Measurements from ENCODE around the gene EIF6. TPM values are rescaled to one million over a fixed set of nuclear protein-coding genes. Genes with fewer than 3 reads are reported as not detected.
"Not testable (repeated sequence)": the region's sequence is repeated elsewhere in the genome, so short reads cannot be mapped to it uniquely, and the experiment has no call there.

EIF6 gene
- total RNA-seq, 1 experiment from 2014 or later = 155 TPM

DNA sequence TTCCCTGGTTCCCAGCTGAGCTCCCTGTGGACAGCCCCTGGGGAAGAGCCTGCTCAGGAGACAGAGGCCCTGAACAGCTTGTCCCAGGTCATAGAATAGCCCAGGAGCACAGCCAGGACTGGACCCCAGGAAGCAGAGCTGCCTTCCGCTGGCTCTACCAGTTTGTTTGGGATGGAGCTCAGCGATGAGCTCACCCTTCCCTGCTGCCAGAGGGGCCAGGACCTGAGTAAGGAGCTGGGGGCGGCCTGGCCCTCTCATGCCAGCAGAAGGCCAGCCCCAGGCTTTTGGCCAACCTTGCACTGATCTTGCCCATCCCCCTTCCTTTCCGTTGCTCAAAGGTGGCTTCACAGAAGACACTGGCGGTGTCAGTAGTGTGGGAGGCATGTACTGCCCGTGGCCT lies 24.1 kb downstream of the EIF6 start:
- H3K4me3 ChIP-seq = no peak overlapping the region
- H3K27ac ChIP-seq = no peak overlapping the region
- no peaks in the 10 kb centered on the region for H3K27me3 ChIP-seq (replicated peaks)
- H3K4me1 ChIP-seq (replicated peaks) = peaks cover 14% of the 10 kb centered on the region
- no peak for DNase-seq (ENCODE audit: low read depth in 1 of 2, low spot score in 2 of 2)
- no peaks in the 10 kb centered on the region for H3K9me3 ChIP-seq (replicated peaks)
- H3K36me3 ChIP-seq = peaks cover 7% of the 10 kb centered on the region

DNA sequence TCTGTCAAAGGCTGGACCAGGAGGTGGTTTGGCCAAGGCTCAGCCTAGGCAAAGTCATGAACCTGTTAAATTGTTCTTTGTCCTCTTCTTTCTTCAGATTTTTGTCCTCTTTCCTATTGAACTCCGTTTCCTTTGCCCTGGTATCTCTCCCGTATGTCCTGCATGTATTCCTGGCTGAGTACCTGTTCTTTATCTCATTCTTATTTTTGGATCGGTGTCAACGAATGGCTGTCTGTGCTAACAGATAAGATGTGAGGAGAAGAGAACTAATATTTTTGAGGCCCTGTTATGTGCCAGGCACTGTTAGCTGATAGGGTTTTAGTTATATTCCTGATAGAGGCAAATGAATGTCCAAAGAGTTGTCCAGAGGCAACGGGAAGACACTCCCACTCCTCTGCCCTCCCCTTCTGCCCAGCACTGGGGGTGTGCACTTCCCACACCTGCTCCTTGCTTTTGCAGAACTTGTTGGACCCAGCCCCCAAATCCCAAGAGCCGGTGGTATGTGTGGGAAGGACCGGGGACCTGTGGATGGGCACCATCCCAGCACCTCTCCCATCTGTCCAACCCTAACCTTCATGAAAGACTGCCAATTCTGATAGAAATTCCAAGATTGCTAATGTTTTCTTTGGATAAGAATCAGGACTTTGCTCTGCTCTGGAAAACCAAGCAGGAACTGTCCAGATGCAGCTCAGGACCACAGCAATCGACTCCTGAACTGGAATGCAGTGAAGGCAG lies 27.2 kb downstream of the EIF6 start:
- Histone ChIP-seq H3K36me3 (no peaks in the 10 kb centered on the region), H3K4me3 (no peak overlapping the region), H3K9me3 (replicated peaks) (no peaks in the 10 kb centered on the region), H3K27me3 (replicated peaks) (no peaks in the 10 kb centered on the region), H3K27ac (no peak overlapping the region), H3K4me1 (replicated peaks) (peaks cover 2% of the 10 kb centered on the region)
- no peak for DNase-seq (ENCODE audit: low read depth in 1 of 2, low spot score in 2 of 2)

DNA sequence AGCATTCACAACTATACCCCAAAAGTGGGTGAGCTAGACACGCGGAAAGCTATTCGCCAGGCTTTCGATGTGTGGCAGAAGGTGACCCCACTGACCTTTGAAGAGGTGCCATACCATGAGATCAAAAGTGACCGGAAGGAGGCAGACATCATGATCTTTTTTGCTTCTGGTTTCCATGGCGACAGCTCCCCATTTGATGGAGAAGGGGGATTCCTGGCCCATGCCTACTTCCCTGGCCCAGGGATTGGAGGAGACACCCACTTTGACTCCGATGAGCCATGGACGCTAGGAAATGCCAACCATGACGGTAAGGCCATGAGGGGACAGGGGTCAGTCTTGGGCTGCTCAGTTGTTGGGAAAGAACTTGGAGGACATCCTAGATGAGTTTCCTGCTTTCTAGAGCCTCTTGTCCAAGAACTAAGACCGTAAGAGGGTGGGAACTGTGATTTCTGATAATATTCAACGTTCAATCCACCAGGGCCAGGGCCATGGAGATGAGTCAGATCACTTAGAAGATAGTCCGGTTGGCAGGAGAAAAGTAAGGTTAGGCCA lies 30.0 kb downstream of the EIF6 start:
- H3K4me3 ChIP-seq = no peak overlapping the region
- peaks cover 10% of the 10 kb centered on the region for H3K4me1 ChIP-seq (replicated peaks)
- no peak for DNase-seq (ENCODE audit: low read depth in 1 of 2, low spot score in 2 of 2)
- no peak overlapping the region for H3K27ac ChIP-seq
- no peaks in the 10 kb centered on the region for H3K27me3 ChIP-seq (replicated peaks)
- no peaks in the 10 kb centered on the region for H3K36me3 ChIP-seq
- no peaks in the 10 kb centered on the region for H3K9me3 ChIP-seq (replicated peaks)

DNA sequence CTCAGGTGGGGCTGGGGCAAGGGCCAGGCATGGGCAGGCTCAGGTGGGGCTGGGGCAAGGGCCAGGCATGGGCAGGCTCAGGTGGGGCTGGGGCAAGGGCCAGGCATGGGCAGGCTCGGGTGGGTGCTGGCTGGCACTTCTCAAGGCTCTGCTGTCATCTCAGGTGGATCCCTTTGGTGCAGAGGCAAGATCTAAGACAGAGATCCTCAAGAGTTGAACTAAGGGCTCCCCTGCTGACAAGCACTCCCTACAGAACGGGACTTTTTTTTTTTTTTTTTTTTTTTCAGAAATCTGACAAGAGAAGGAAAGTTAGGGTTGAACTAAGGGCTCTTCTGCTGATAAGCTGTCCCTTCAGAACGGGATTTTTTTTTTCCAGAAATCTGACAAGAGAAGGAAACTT lies 31.6 kb downstream of the EIF6 start:
- no peak for DNase-seq (ENCODE audit: low read depth in 1 of 2, low spot score in 2 of 2)
- H3K4me1 ChIP-seq (replicated peaks) = peaks cover 10% of the 10 kb centered on the region
- no peaks in the 10 kb centered on the region for H3K9me3 ChIP-seq (replicated peaks)
- no peak overlapping the region for H3K27ac ChIP-seq
- H3K27me3 ChIP-seq (replicated peaks) = no peaks in the 10 kb centered on the region
- no peaks in the 10 kb centered on the region for H3K36me3 ChIP-seq
- H3K4me3 ChIP-seq = no peak overlapping the region

DNA sequence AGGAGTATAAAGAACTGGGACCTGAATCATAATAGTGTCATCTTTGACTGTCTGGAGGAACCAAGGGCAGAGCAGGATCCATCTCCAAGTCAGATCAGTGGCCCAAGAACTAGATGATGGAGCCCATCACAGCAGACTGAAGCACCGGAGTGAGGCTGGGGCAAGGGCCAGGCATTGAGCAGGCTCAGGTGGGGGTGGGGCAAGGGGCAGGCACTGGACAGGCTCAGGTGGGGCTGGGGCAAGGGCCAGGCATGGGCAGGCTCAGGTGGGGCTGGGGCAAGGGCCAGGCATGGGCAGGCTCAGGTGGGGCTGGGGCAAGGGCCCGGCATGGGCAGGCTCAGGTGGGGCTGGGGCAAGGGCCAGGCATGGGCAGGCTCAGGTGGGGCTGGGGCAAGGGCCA lies 32.0 kb downstream of the EIF6 start:
- H3K27ac ChIP-seq; H3K4me3 ChIP-seq; H3K9me3 ChIP-seq (replicated peaks); DNase-seq (ENCODE audit: low read depth in 1 of 2, low spot score in 2 of 2); H3K27me3 ChIP-seq (replicated peaks); H3K36me3 ChIP-seq: not testable (repeated sequence)
- peaks cover 10% of the 10 kb centered on the region for H3K4me1 ChIP-seq (replicated peaks)

DNA sequence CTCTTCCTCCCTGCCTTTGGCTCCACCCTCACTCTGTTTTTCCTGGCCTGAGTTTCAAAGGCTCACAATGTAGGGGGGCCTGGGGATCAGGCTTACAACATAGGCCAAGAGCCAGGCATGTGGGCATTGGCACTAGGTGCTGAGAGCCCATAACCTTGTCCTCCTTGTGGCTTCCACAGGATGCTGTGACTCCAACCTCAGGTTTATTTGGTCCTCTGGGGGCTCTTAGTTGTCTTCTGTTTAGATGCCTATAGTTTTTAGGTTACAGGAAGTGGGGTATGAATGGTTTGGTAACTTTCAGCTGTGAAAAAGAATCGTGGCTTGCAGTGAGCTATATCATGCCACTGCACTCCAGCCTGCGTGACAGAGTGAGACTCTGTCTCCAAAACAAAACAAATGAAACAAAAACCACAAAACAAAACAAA lies 32.5 kb downstream of the EIF6 start:
- no peak overlapping the region for H3K27ac ChIP-seq
- H3K4me1 ChIP-seq (replicated peaks) = peaks cover 10% of the 10 kb centered on the region
- H3K27me3 ChIP-seq (replicated peaks) = no peaks in the 10 kb centered on the region
- H3K36me3 ChIP-seq = no peaks in the 10 kb centered on the region
- H3K4me3 ChIP-seq = no peak overlapping the region
- DNase-seq (ENCODE audit: low read depth in 1 of 2, low spot score in 2 of 2) = peak in 1 of 2 experiments; percentile 46
- H3K9me3 ChIP-seq (replicated peaks) = no peaks in the 10 kb centered on the region

GRCh38 chr20:35251613-35251940 lies 33.0 kb downstream of the EIF6 start:
- DNase-seq (ENCODE audit: low read depth in 1 of 2, low spot score in 2 of 2) = no peak
- Histone ChIP-seq H3K27me3 (replicated peaks) (no peaks in the 10 kb centered on the region), H3K27ac (no peak overlapping the region), H3K9me3 (replicated peaks) (no peaks in the 10 kb centered on the region), H3K4me3 (no peak overlapping the region), H3K36me3 (no peaks in the 10 kb centered on the region), H3K4me1 (replicated peaks) (peaks cover 10% of the 10 kb centered on the region)

- Histone ChIP-seq H3K9me3 (replicated peaks) (no peaks in the 10 kb centered on the region), H3K4me3 (no peak overlapping the region), H3K36me3 (no peaks in the 10 kb centered on the region), H3K27me3 (replicated peaks) (no peaks in the 10 kb centered on the region), H3K27ac (no peak overlapping the region), H3K4me1 (replicated peaks) (peaks cover 10% of the 10 kb centered on the region)
- DNase-seq (ENCODE audit: low read depth in 1 of 2, low spot score in 2 of 2) = no peak
These were observed 35.7 kb downstream of the EIF6 start for GRCh38 chr20:35248641-35249475.

DNA sequence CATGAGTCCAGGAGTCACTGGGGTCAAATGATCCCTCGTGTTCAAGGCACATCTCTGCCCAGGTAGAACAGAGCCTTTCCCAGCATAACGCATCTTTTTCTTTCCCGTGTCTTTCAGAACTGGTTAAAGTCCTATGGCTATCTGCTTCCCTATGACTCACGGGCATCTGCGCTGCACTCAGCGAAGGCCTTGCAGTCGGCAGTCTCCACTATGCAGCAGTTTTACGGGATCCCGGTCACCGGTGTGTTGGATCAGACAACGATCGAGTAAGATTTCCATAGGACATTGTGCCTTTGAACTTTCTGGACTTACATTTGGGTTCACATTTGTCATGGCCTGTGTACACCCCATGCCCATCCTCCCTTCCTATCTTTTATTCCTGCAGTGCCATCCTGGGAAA lies 37.8 kb downstream of the EIF6 start:
- Histone ChIP-seq H3K4me1 (replicated peaks) (peaks cover 2% of the 10 kb centered on the region), H3K9me3 (replicated peaks) (no peaks in the 10 kb centered on the region), H3K4me3 (no peak overlapping the region), H3K27ac (no peak overlapping the region), H3K27me3 (replicated peaks) (no peaks in the 10 kb centered on the region), H3K36me3 (no peaks in the 10 kb centered on the region)
- DNase-seq (ENCODE audit: low read depth in 1 of 2, low spot score in 2 of 2) = no peak

GRCh38 chr20:35243986-35244385 lies 40.6 kb downstream of the EIF6 start:
- H3K4me1 ChIP-seq (replicated peaks) = no peaks in the 10 kb centered on the region
- no peak for DNase-seq (ENCODE audit: low read depth in 1 of 2, low spot score in 2 of 2)
- H3K27me3 ChIP-seq (replicated peaks) = no peaks in the 10 kb centered on the region
- no peak overlapping the region for H3K4me3 ChIP-seq
- H3K9me3 ChIP-seq (replicated peaks) = no peaks in the 10 kb centered on the region
- H3K27ac ChIP-seq = no peak overlapping the region
- H3K36me3 ChIP-seq = no peaks in the 10 kb centered on the region

GRCh38 chr20:35243317-35243716 lies 41.3 kb downstream of the EIF6 start:
- Histone ChIP-seq H3K9me3 (replicated peaks) (no peaks in the 10 kb centered on the region), H3K4me3 (no peak overlapping the region), H3K27ac (no peak overlapping the region), H3K27me3 (replicated peaks) (no peaks in the 10 kb centered on the region), H3K36me3 (no peaks in the 10 kb centered on the region), H3K4me1 (replicated peaks) (no peaks in the 10 kb centered on the region)
- no peak for DNase-seq (ENCODE audit: low read depth in 1 of 2, low spot score in 2 of 2)

DNA sequence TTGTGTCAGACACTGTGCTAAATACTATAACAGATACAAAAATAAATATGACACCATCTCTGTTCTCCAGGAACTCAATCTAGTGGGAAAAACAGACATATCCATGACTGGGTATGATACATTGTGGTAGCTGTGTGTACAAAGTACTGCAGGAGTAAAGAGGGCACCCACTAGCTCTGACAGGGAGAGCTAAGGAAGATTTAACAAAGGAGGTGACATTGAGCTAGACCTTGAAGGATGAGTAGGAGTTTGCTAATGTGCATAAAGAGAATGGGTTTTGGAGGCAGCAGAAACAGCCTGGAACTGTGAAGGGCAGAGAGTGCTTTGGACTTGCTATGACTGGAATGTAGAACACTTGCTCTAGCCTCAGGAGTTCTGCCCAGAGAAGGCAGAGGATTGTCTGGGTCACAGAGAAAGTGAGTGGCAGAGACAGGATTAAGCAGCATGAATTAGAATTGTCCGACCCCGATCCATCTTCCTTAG lies 43.7 kb downstream of the EIF6 start:
- Histone ChIP-seq H3K4me3 (no peak overlapping the region), H3K36me3 (no peaks in the 10 kb centered on the region), H3K27me3 (replicated peaks) (no peaks in the 10 kb centered on the region), H3K9me3 (replicated peaks) (no peaks in the 10 kb centered on the region; the same call in 1 of the 2 replicates), H3K4me1 (replicated peaks) (no peaks in the 10 kb centered on the region), H3K27ac (no peak overlapping the region)
- DNase-seq (ENCODE audit: low read depth in 1 of 2, low spot score in 2 of 2) = no peak

DNA sequence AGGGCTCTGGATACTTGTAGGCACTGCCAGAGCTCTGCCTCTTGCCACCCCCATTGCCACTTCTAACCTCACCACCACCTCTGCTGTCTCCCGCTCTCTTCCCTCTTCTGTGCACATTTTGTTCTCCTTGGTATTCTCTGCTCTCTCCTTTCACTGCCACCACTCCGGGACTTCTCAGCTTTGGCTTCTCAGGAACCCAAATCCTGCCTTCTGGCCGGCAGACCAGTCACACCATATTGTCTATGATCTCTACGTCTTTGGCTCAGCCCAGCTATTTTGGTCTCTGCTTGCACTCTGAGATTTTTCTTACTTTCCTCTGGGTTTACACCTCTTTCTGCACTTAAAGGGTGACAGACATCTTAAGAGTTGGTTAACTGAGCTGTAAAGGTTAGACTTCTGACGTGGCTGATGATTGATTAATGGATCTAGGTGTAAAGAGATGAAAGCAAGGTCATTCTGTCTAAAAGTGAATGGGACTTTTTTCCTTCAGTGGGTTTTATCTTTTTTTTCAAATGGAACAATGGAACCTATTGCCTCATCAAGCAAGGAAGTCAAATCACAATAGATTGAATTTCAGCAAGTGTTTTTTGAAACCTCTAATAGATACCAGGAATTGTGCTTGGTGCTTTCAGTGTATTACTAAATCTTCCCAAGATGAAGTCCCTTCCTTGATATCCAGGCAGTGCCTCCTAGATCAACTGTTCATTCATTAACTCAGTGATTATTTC lies 44.3 kb downstream of the EIF6 start:
- Histone ChIP-seq H3K27me3 (replicated peaks) (no peaks in the 10 kb centered on the region), H3K4me1 (replicated peaks) (no peaks in the 10 kb centered on the region), H3K4me3 (no peak overlapping the region), H3K36me3 (no peaks in the 10 kb centered on the region), H3K9me3 (replicated peaks) (no peaks in the 10 kb centered on the region; the same call in 1 of the 2 replicates), H3K27ac (no peak overlapping the region)
- no peak for DNase-seq (ENCODE audit: low read depth in 1 of 2, low spot score in 2 of 2)

Measured in SJSA1 (cell line).